Subcutaneous abdominal adipose tissue (tissue), 5 donors: ENCODE data around the gene IFNA2.

Experiments used
- H3K27ac ChIP-seq: one replicate; pipeline ENCODE4 v1.7.0; 2013; ENCODE audit warnings: low read depth, mild to moderate bottlenecking, inconsistent platforms, low read length, moderate library complexity
- H3K27me3 ChIP-seq, 5 donors: one replicate each; pipeline ENCODE4 v1.7.0; 2013; ENCODE audit warnings: low read length in 5 of 5, inconsistent platforms in 1 of 5; ENCODE audit not compliant: control insufficient read depth in 5 of 5, insufficient read depth in 4 of 5
- H3K36me3 ChIP-seq, 5 donors: one replicate each; pipeline ENCODE4 v1.7.0; 2013; ENCODE audit warnings: low read length in 5 of 5; ENCODE audit not compliant: control insufficient read depth in 5 of 5, insufficient read depth in 5 of 5
- H3K4me1 ChIP-seq, 5 donors: one replicate each; pipeline ENCODE4 v1.7.0; 2013; ENCODE audit warnings: low read length in 5 of 5, mild to moderate bottlenecking in 3 of 5, moderate library complexity in 1 of 5; ENCODE audit not compliant: control insufficient read depth in 5 of 5, insufficient read depth in 5 of 5
- H3K4me3 ChIP-seq, 5 donors: one replicate each; pipeline ENCODE4 v1.7.0; 2013; ENCODE audit warnings: low read length in 5 of 5, low read depth in 1 of 5
- H3K9ac ChIP-seq, 5 donors: one replicate each; pipeline ENCODE4 v1.7.0; 2013; ENCODE audit warnings: low read length in 5 of 5, mild to moderate bottlenecking in 4 of 5, moderate library complexity in 3 of 5
- H3K9me3 ChIP-seq, 5 donors: one replicate each; pipeline ENCODE4 v1.7.0; 2013; ENCODE audit warnings: low read length in 5 of 5; ENCODE audit not compliant: control insufficient read depth in 5 of 5
- donor health status: healthy.
- donor health status: healthy.
- donor health status: healthy.
- donor health status: healthy.
- donor health status: healthy.

Gene IFNA2

GRCh38 chr9:21413151-21413550 lies 28.0 kb upstream of the IFNA2 start:
- Histone ChIP-seq H3K27me3 (no peaks in the 10 kb centered on the region), H3K4me3 (no peak overlapping the region), H3K9me3 (no peaks in the 10 kb centered on the region), H3K27ac (no peak overlapping the region), H3K9ac (no peak overlapping the region), H3K4me1 (no peaks in the 10 kb centered on the region), H3K36me3 (no peaks in the 10 kb centered on the region)

GRCh38 chr9:21412107-21412506 lies 26.9 kb upstream of the IFNA2 start:
- H3K36me3 ChIP-seq, result no peaks in the 10 kb centered on the region
- H3K27ac ChIP-seq, result no peak overlapping the region
- no peaks in the 10 kb centered on the region for H3K4me1 ChIP-seq
- no peaks in the 10 kb centered on the region for H3K27me3 ChIP-seq
- H3K9me3 ChIP-seq, result no peaks in the 10 kb centered on the region
- no peak overlapping the region for H3K4me3 ChIP-seq
- H3K9ac ChIP-seq, result no peak overlapping the region

- no peak within 1 kb of the TSS for H3K4me3 ChIP-seq
These were observed 23.6 kb upstream of the IFNA2 start, which contains the start of gene IFNA8 for GRCh38 chr9:21408817-21409216. IFNA8 (plus strand) TSS chr9:21409117; CDS start chr9:21409177, 60 bp downstream.

DNA sequence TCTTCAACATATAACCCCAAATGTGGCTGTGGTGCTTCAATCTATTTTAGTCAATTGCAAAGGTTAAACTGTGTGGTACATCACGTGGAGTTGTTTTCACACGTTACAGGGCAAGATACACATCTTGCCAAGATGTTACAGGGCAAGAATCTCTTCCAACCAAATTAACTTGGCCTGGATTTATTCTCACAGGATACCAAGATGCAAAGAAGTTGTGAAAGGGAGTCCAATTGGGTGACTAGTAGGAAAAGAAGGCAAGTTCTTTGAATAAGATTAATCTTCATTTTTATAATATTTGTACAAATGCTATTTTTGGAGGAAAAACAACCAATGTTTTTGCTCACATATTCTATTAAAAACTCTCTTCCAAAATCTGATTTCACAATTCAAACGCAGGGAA lies 18.9 kb upstream of the IFNA2 start:
- no peak overlapping the region for H3K27ac ChIP-seq
- H3K9me3 ChIP-seq, result no peaks in the 10 kb centered on the region
- peaks cover 5 to 22% (median 8%) of the 10 kb centered on the region in 5 donors for H3K27me3 ChIP-seq
- no peak overlapping the region for H3K4me3 ChIP-seq
- no peak overlapping the region for H3K9ac ChIP-seq
- peaks cover 2 to 15% (median 13%) of the 10 kb centered on the region in 5 donors for H3K4me1 ChIP-seq
- no peaks in the 10 kb centered on the region for H3K36me3 ChIP-seq

More at GRCh38 chr9:21408817-21409216, 23.6 kb upstream of the IFNA2 start, which contains the start of gene IFNA8:
- Histone ChIP-seq H3K9me3 (no peaks in the 10 kb centered on the region), H3K27ac (no peak within 1 kb of the TSS), H3K27me3 (no peaks in the 10 kb centered on the region), H3K4me1 (no peaks in the 10 kb centered on the region), H3K36me3 (no peaks in the 10 kb centered on the region), H3K9ac (no peak within 1 kb of the TSS)

GRCh38 chr9:21402386-21403251 lies 17.4 kb upstream of the IFNA2 start:
- peak overlapping the region; percentile 41 to 66 (median 63) for H3K4me3 ChIP-seq
- H3K27ac ChIP-seq, result no peak overlapping the region
- H3K9me3 ChIP-seq, result no peaks in the 10 kb centered on the region
- H3K36me3 ChIP-seq, result no peaks in the 10 kb centered on the region
- H3K9ac ChIP-seq, result peak overlapping the region in 3 of 5 donors; percentile 8 to 48 (median 14)
- peaks cover 2 to 15% (median 15%) of the 10 kb centered on the region in 5 donors for H3K4me1 ChIP-seq
- H3K27me3 ChIP-seq, result peaks cover 5 to 23% (median 12%) of the 10 kb centered on the region in 5 donors

GRCh38 chr9:21399956-21400355 lies 14.8 kb upstream of the IFNA2 start:
- Histone ChIP-seq H3K9ac (no peak overlapping the region), H3K27ac (no peak overlapping the region), H3K36me3 (no peaks in the 10 kb centered on the region), H3K9me3 (no peaks in the 10 kb centered on the region), H3K27me3 (peaks cover 11 to 39% (median 14%) of the 10 kb centered on the region in 5 donors), H3K4me1 (peaks cover 2 to 25% (median 21%) of the 10 kb centered on the region in 5 donors), H3K4me3 (no peak overlapping the region)

- Histone ChIP-seq H3K9ac (no peak overlapping the region), H3K9me3 (no peaks in the 10 kb centered on the region), H3K27ac (no peak overlapping the region), H3K4me3 (no peak overlapping the region), H3K4me1 (peaks cover 2 to 25% (median 21%) of the 10 kb centered on the region in 5 donors), H3K27me3 (peaks cover 11 to 41% (median 14%) of the 10 kb centered on the region in 5 donors), H3K36me3 (no peaks in the 10 kb centered on the region)
These were observed 13.8 kb upstream of the IFNA2 start for GRCh38 chr9:21398955-21399489.

- Histone ChIP-seq H3K4me3 (peak overlapping the region; percentile 57 to 78 (median 74)), H3K36me3 (no peaks in the 10 kb centered on the region), H3K9ac (peak overlapping the region in 3 of 5 donors; percentile 27 to 73 (median 64)), H3K9me3 (no peaks in the 10 kb centered on the region), H3K27ac (no peak overlapping the region), H3K27me3 (peaks cover 4 to 33% (median 8%) of the 10 kb centered on the region in 5 donors), H3K4me1 (peaks cover 0 to 10% (median 8%) of the 10 kb centered on the region in 5 donors)
These were observed 10.8 kb upstream of the IFNA2 start for GRCh38 chr9:21395778-21396717.

DNA sequence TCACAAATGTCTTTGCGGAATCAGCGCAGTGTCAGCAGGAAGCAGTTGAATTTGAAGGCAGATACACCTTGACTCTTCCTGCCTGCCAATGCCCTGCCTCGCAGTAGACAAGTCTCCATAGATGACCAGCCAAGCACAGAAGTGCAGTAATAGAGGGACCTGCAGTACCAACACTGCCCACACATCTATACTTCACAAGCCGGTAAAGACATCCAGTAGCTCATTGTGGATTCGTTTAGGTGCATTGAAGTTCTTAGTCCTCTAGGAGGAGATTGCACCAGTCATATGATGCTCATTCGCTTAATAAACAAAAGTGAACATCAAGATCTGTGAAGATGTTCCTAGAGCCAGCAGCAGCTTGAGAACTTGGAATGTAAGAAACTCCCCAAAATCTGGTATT lies 7.1 kb upstream of the IFNA2 start:
- no peak overlapping the region for H3K27ac ChIP-seq
- peaks cover 4 to 37% (median 10%) of the 10 kb centered on the region in 5 donors for H3K27me3 ChIP-seq

More for the DNA sequence above, 7.1 kb upstream of the IFNA2 start:
- peaks cover 0 to 9% (median 8%) of the 10 kb centered on the region in 5 donors for H3K4me1 ChIP-seq
- H3K9ac ChIP-seq, result no peak overlapping the region
- no peaks in the 10 kb centered on the region for H3K9me3 ChIP-seq
- no peaks in the 10 kb centered on the region for H3K36me3 ChIP-seq
- H3K4me3 ChIP-seq, result no peak overlapping the region
